ENCODE measurements around the gene BRD7. TPM values are rescaled to one million over a fixed set of nuclear protein-coding genes. Genes with fewer than 3 reads are reported as not detected.

The BRD7 gene
- total and polyA plus RNA-seq, 2 donors (not counting 3 experiments of a cell fraction or from before 2014, with no cell fraction given): 17.1 to 69.1 TPM

GRCh38 chr16:50414152-50414551 is 45.4 kb upstream of the BRD7 start:
- no peaks in the 10 kb centered on the region for H4K20me1 ChIP-seq (replicated peaks; ENCODE audit: control insufficient read depth, extremely low read depth, insufficient read depth, low read length)
- H3K9ac ChIP-seq (replicated peaks; ENCODE audit: extremely low read depth, insufficient read depth, low read length): no peak overlapping the region
- H3K4me2 ChIP-seq (ENCODE audit: insufficient read depth, low read length): no peak overlapping the region
- H3K27ac ChIP-seq (ENCODE audit: insufficient read depth, low read depth, low read length): no peak overlapping the region
- DNase-seq (ENCODE audit: low read depth, low spot score) (no peak), FAIRE-seq (no peak)
- ChIA-PET POLR2A (no interaction called here), CTCF (interaction anchor here (1.8 kb wide), 1 partner anchor 10 kb away, joined by 4 read pairs; no protein-coding TSS in a partner anchor)
- no peaks in the 10 kb centered on the region for H3K79me2 ChIP-seq (ENCODE audit: control insufficient read depth, insufficient read depth, low read length)
- H3K4me3 ChIP-seq (replicated peaks in 1 of 3; ENCODE audit: insufficient read depth in 1 of 3, low read depth in 1 of 3, low read length in 3 of 3): no peak overlapping the region
- no peaks in the 10 kb centered on the region for H3K27me3 ChIP-seq (ENCODE audit: control insufficient read depth in 2 of 2, insufficient read depth in 2 of 2, low read length in 2 of 2)
- TF ChIP-seq MAX (IDR thresholded peaks at IDR 0.05; ENCODE audit: insufficient read depth, insufficient read length) (no peak), EZH2 (IDR thresholded peaks at IDR 0.05; ENCODE audit: borderline replicate concordance, low read depth, low read length, severe bottlenecking) (no peak), JUN (IDR thresholded peaks at IDR 0.05; ENCODE audit: borderline replicate concordance, insufficient read depth, insufficient read length, low read depth) (no peak), FOS (IDR thresholded peaks at IDR 0.05; ENCODE audit: borderline replicate concordance, insufficient read depth, low read length) (no peak), POLR2AphosphoS5 (IDR thresholded peaks at IDR 0.05; ENCODE audit: insufficient read depth, low read depth, low read length) (no peak), GATA2 (IDR thresholded peaks at IDR 0.05; ENCODE audit: insufficient read depth, insufficient read length, low read depth, low read length) (no peak), POLR2A (IDR thresholded peaks at IDR 0.05; ENCODE audit: low read depth, low read length) (no peak), MYC (IDR thresholded peaks at IDR 0.05; ENCODE audit: low read depth, low read length) (no peak)
- TF ChIP-seq, protein P1, sequence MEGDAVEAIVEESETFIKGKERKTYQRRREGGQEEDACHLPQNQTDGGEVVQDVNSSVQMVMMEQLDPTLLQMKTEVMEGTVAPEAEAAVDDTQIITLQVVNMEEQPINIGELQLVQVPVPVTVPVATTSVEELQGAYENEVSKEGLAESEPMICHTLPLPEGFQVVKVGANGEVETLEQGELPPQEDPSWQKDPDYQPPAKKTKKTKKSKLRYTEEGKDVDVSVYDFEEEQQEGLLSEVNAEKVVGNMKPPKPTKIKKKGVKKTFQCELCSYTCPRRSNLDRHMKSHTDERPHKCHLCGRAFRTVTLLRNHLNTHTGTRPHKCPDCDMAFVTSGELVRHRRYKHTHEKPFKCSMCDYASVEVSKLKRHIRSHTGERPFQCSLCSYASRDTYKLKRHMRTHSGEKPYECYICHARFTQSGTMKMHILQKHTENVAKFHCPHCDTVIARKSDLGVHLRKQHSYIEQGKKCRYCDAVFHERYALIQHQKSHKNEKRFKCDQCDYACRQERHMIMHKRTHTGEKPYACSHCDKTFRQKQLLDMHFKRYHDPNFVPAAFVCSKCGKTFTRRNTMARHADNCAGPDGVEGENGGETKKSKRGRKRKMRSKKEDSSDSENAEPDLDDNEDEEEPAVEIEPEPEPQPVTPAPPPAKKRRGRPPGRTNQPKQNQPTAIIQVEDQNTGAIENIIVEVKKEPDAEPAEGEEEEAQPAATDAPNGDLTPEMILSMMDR (IDR thresholded peaks at IDR 0.05; ENCODE audit: extremely low read depth in 1 of 2, insufficient read depth in 1 of 2, low read depth in 1 of 2, low read length in 2 of 2): no peak
- H3K9me1 ChIP-seq (replicated peaks; ENCODE audit: control insufficient read depth, extremely low read depth, insufficient read depth, low read length): no peaks in the 10 kb centered on the region
- no TSS peak for BruUV-seq (replicated peaks)
- no peaks in the 10 kb centered on the region for H3K9me3 ChIP-seq (replicated peaks; ENCODE audit: control insufficient read depth, insufficient read depth, low read length)
- no peaks in the 10 kb centered on the region for H3K4me1 ChIP-seq (ENCODE audit: control insufficient read depth, extremely low read depth, insufficient read depth, low read length)
- dilution Hi-C loops (cut with MboI; ENCODE audit: extremely low pct_ligation_motif_present, low sequenced_read_pairs): no loop called here
- no peaks in the 10 kb centered on the region for H3K36me3 ChIP-seq (ENCODE audit: control insufficient read depth in 2 of 2, extremely low read depth in 1 of 2, insufficient read depth in 2 of 2, low read length in 2 of 2)
- H2AFZ ChIP-seq (ENCODE audit: low read depth, low read length): no peak overlapping the region
- intact Hi-C loops (cut with micrococcal nuclease): no loop called here
